Epithelial cell of esophagus (primary cell): ENCODE results near the gene METTL27.
"Not testable (repeated sequence)": the region's sequence is repeated elsewhere in the genome, so short reads cannot be mapped to it uniquely, and the experiment has no call there.

Experiments
- DNase-seq: peaks from one replicate; pipeline ENCODE4 v3.0.0; 2010; ENCODE audit warnings: low read depth
- H3K4me3 ChIP-seq: 2 replicates; pipeline ENCODE4 v1.5.1; 2011; ENCODE audit warnings: mild to moderate bottlenecking, low read length, control low read depth
- CTCF ChIP-seq: IDR thresholded peaks from 2 replicates; pipeline ENCODE4 v1.5.1; 2011; ENCODE audit warnings: low read depth, mild to moderate bottlenecking, low read length, control low read depth, inconsistent platforms; ENCODE audit not compliant: insufficient read depth; ENCODE audit errors: missing control alignments

Gene METTL27

DNA sequence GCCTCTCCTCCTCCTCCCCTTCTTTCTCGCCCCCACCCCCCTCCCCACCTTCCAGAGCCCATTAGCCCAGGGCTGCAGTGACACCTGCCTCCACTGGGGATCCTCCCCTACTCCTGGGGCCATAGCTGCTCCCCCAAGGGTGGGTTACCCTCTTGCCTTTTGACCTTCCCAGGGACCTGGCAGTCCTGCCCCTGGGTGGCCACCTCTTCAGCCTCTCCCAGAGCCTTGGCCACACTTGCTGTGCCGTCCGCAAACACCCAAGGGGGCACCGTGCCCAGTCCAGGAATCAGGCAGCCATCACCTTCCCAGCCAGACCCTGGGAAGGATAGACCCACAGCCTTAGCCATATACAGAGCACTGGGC lies 31.3 kb downstream of the METTL27 start:
- TF ChIP-seq CTCF = no peak
- H3K4me3 ChIP-seq = no peak overlapping the region
- DNase-seq = no peak

DNA sequence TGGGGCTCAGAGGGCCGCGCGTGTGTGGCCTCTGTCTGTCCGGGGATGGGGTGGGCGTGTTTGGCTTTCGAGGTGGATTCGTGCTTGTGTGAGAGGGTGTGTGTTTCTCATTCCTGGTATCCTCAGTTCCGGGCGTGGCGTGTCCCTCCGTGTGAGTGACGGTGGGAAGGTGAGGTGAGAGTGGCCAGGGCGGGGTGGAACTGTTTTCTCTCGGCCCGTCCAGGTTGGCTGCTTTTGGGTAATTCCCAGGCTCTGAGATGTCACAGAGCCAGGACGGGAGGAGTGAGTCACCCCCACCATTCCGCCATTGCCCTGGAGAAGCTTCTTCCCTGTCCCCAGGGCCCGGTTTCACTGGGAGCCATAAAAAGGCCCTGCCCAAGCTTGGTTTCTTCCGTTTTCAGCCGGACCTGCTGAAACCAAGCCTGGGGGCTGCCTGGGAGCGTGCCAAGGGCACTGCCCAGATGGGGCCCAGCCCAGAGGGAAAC lies 32.8 kb downstream of the METTL27 start:
- TF ChIP-seq CTCF = no peak
- H3K4me3 ChIP-seq = no peak overlapping the region
- peak; percentile 87 for DNase-seq

DNA sequence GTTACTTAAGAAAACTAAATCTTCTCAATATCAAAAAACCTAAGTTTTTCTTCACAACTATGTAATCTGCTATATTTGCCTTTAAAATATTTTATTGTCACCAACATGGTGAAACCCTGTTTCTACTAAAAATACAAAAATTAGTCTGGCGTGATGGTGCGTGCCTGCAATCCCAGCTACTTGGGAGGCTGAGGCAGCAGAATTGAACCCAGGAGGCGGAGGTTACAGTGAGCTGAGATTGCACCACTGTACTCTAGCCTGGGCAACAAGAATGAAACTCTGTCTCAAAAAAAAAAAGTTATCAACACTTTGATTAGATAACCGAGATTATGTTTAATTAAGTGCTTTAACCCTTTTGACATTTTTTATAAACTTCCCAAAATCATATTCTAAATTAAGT lies 39.9 kb downstream of the METTL27 start:
- no peak for TF ChIP-seq CTCF
- no peak for DNase-seq
- no peak overlapping the region for H3K4me3 ChIP-seq

GRCh38 chr7:73801577-73801976 lies 40.7 kb downstream of the METTL27 start:
- DNase-seq = no peak
- TF ChIP-seq CTCF = no peak
- H3K4me3 ChIP-seq = no peak overlapping the region

DNA sequence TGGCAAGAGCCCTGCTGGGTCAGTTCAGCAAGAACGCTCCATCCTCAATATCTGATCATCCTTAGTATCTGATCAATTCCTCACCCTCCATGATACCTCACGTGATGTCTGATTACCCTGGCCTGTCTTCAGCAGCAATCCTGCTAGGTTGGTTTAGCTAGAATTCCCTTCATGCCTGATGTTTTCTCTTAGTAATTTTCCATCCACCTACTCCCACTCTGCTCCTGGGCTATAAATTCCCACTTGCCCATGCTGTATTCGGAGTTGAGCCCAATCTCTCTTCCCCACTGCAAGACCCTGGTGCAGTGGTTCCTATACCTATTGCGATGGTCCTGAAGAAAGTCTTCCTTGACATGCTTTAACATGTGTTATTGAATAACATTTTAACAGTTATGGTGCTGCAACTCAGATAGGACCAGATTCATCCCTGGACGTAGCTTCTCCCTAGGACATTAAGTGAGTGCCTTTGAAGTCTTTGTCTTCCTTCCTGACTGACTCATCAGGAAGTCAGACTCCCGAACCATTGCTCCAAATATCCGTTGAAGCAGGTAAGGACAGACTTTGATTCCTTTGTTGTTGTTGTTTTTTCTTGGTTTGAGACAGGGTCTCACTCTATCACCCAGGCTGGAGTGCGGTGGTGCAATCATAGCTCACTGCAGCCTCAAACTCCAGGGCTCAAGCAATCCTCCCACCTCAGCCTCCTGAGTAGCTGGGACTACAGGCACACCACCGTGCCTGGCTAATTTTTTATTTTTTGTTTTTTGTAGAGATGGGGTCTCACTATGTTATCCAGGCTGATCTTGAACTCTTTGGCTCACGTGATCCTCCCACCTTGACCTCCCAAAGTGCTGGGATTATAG lies 42.8 kb downstream of the METTL27 start:
- no peak for TF ChIP-seq CTCF
- peak; percentile 46 for DNase-seq
- H3K4me3 ChIP-seq = no peak overlapping the region

GRCh38 chr7:73797176-73797575 lies 45.1 kb downstream of the METTL27 start:
- not testable (repeated sequence) for DNase-seq, H3K4me3 ChIP-seq

DNA sequence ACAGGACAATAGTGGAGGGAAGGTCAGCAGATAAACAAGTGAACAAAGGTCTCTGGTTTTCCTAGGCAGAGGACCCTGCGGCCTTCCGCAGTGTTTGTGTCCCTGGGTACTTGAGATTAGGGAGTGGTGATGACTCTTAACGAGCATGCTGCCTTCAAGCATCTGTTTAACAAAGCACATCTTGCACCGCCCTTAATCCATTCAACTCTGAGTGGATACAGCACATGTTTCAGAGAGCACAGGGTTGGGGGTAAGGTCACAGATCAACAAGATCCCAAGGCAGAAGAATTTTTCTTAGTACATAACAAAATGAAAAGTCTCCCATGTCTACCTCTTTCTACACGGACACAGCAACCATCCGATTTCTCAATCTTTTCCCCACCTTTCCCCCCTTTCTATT lies 45.7 kb downstream of the METTL27 start:
- DNase-seq, H3K4me3 ChIP-seq: not testable (repeated sequence)

GRCh38 chr7:73795188-73795587 lies 47.1 kb downstream of the METTL27 start:
- not testable (repeated sequence) for H3K4me3 ChIP-seq, DNase-seq

- not testable (repeated sequence) for H3K4me3 ChIP-seq, DNase-seq
These were observed 51.1 kb downstream of the METTL27 start for GRCh38 chr7:73791170-73791690.
